DMS153 treated with DMSO at 0.1 percent for 48 hours (cell line): ENCODE measurements around the gene TACC2.

ENCODE experiments used
- DNase-seq: peaks from one replicate; lab custom pipeline; 2025; ENCODE audit not compliant: unreplicated experiment; lab: John Stamatoyannopoulos, UW

Gene TACC2

DNA sequence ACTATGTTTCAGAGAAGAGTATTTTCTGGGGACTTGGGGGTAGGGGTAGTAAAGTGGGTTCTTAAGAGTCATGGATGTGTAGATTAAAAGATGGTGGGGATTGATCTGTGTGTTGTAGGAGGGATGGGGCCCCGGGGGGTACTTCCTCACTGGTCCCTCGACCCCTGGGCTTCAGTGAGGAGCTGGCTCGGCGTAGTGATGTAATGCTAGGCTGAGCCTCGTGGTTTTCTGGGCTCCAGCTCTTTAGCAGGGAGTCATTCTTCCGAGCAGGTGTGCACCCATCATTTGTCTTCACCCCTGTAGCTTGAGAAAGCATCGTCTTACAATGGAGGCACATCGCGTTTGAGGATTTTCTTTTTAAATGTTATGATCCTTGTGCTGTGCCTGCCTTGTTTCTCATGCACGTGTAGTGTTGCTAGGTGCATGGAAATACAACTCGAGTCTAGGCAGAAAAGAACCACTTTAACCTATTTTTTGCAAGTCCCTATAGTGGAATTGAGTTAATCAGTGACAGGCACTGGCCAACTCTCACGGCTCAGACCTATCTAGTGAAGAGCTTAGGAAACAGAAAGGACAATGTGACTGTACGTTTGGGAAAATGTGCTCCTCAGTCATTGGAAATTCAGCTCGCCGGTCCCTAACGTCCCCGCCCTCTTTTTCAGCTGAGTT, 176.0 kb downstream of the TACC2 start:
- peak; percentile 25 for DNase-seq

DNA sequence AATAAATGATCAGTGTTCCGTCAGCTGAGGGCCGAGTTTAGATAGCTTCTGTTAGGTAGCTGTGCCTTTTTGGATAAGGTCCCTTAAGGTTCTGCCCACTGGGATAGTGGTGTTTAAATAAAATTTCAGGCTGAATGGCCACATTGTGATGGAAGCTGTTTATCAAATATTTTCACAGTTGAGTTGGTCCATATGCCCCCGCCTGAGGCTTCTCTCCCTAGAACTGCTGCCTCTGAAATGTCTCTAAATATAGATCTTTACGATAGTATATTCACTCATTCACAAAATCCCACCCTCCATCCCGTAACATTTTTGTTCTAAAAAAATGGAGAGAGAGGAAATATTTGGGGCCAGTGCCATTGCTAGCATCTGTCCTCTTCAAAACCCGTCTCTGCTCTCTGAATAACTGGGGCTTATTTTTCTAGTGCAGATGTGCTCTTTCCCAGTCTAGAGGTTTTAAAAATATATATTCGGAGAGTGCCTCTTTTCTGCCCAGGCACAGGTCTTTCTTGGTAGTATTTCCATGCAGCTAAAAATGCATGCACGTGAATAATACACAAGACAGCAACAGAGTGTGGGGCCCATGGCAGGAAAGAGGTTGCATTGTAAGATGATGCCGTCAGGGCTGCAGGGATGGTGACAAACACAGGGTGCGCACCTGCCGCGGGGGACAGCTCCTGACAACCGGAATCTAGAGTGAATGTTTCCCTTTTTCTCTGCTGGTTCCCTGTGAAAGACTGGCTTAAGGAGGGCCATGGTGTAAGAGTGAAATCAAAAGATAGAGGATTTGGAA, 176.7 kb downstream of the TACC2 start:
- DNase-seq: peak; percentile 22

- DNase-seq: no peak
Measured at GRCh38 chr10:122168101-122168500, 179.1 kb downstream of the TACC2 start.

GRCh38 chr10:122168598-122169394, 179.8 kb downstream of the TACC2 start:
- no peak for DNase-seq

DNA sequence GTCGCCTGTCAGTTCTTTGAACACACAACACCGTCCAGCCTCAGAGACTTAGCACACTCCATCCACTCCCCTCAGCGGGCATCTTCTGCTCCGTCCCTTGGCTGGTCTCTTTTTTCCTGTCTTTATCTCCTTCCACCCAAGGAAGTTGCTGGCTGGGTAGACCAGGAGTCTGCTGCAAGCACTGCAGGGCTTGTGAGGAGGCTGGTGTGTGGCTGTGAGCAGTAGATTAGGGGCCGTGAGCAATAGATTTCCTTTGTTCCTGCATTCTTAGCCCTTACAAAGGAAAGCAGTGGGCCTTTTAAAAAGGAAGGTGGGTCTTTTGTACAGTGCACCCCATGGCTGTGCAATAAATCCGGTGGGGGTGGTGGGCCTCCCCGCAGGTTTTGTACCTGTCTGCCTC, 181.8 kb downstream of the TACC2 start:
- no peak for DNase-seq

GRCh38 chr10:122171302-122172075, 182.5 kb downstream of the TACC2 start:
- no peak for DNase-seq

DNA sequence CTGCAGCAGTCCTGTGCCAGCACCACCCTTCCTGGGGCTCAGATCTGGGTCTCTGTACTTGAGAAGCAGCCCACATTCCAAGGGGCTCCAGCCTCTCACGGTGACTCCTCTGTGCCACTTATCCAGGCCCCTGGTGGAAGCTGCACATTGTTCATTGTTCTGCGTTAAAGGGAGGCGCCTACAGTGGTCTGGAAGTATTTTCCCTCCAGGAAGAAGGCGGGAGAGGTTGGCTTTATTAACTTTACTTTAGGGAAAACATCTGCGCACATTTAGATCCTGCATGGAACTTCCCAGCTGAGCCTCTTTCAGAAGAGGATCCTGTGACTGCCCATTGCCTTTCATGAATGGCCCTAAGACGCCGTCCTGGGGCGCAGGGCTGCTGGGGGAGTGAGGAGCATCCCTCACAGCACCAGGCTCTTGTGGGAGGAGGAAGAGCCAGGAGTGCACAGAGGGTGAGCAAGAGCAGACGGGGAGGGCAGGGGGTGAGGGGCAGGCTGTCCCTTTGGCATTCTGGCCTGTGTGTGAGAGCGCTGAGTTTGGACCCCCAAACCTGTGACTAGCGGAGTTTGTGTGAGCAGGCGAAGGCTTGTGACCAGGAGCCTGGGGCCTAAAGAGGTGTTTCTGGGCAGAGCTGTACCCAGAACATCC, 183.5 kb downstream of the TACC2 start:
- no peak for DNase-seq

- DNase-seq: no peak
Measured at GRCh38 chr10:122173337-122173736, 184.4 kb downstream of the TACC2 start.

GRCh38 chr10:122173766-122174435, 184.9 kb downstream of the TACC2 start:
- no peak for DNase-seq

DNA sequence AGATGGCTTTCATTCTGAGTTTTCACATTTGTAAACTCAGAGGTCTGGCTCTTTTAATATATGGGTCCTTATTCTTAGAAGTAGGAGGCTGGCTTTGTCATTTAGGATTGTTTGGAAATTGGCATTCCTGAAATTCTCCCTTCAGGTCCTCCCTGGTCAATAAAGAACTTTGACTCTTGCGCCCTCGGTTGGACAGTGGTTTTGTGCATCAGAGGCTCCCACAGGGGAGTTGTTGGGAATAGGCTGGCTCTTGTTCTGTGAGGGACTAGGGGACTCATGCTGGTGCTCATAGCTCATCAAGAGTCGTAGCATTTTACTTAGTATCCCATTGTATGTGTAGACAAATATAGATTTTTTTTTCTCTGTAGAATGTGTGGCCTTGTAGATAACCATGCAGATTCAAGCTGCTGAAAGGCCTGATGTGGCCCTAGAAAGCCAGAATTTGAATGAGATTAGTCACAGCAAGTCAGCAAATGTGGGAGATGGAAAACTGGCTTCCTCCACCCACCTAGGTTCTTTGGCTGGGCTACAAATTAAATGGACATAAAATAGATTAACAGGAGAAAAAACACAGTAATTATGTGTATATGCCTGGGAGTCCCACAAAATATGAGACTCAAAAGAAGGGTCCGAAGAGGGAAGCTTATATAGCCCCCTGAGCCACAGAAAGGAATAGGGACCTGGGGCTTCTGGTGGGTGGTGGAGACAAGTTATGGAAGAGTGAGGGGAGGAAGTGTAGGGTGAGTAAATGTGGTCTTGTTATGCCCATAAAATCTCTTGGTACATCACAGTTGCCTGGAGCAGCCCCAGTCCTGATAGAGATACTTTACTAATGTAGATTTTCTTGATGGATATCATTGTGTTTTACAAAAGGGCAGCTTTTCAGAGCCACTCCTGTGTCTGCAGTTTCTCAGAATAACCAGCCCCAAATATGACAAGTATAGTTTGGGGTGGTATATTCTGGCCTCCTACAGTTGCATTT, 187.6 kb downstream of the TACC2 start:
- DNase-seq: no peak

DNA sequence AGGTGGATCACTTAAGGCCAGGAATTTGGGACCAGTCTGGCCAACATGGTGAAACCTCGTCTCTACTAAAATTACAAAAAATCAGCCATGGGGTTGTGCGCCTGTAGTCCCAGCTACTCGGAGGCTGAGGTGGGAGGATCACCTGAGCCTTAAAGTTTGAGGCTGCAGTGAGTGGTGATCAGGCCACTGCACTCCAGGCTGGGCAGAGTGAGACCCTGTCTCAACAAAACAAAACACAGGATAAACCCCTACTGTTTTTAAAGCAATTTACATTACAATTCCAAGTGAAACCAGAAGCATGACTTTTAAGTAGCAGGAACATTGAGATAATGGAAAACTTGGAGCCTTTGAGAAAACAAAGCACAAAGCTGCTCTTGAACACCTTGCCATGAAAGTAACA, 189.7 kb downstream of the TACC2 start:
- DNase-seq: no peak

GRCh38 chr10:122181041-122181732, 192.2 kb downstream of the TACC2 start:
- DNase-seq: no peak

- no peak for DNase-seq
Measured at GRCh38 chr10:122181876-122182275, 192.9 kb downstream of the TACC2 start.

DNA sequence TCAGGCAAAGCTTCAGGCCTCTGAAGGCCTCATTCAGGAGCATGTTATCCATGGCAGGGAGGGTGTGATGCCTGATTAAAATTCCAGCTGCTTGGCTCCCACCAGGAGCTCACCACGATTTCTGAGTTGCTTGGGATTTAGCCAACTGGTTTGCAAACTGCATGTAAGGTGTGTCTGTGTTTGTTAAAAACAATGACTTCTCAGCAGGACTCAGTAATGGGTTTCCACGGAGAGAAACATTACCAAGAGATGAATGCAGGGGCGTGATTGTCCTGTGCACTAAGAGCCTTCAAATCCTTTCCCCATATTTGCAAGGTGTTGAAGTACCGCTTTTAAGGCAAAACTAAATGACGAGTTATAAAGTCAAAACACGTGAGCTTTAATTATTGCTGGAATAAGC, 193.3 kb downstream of the TACC2 start:
- no peak for DNase-seq

DNA sequence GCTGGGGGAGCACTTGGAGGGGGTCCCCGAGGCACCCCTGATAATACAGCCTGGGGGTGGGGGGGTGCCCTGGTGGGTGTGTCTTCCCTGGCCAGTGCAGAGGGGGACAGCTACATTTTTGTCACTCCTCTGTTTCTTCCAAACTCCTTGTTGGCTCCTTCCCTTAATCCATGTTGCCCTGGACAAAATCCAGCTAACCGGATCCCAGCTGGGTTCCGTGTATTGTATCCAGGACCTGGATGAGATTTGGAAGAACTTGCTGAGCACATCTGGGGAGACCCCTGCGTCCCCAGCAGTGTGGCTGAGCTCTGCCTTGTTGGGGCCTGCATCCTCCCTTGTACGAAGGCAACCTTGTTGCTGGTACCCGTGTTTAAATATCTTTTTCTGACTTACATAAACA, 195.3 kb downstream of the TACC2 start:
- no peak for DNase-seq

- no peak for DNase-seq
Measured at GRCh38 chr10:122185643-122186042, 196.7 kb downstream of the TACC2 start.

DNA sequence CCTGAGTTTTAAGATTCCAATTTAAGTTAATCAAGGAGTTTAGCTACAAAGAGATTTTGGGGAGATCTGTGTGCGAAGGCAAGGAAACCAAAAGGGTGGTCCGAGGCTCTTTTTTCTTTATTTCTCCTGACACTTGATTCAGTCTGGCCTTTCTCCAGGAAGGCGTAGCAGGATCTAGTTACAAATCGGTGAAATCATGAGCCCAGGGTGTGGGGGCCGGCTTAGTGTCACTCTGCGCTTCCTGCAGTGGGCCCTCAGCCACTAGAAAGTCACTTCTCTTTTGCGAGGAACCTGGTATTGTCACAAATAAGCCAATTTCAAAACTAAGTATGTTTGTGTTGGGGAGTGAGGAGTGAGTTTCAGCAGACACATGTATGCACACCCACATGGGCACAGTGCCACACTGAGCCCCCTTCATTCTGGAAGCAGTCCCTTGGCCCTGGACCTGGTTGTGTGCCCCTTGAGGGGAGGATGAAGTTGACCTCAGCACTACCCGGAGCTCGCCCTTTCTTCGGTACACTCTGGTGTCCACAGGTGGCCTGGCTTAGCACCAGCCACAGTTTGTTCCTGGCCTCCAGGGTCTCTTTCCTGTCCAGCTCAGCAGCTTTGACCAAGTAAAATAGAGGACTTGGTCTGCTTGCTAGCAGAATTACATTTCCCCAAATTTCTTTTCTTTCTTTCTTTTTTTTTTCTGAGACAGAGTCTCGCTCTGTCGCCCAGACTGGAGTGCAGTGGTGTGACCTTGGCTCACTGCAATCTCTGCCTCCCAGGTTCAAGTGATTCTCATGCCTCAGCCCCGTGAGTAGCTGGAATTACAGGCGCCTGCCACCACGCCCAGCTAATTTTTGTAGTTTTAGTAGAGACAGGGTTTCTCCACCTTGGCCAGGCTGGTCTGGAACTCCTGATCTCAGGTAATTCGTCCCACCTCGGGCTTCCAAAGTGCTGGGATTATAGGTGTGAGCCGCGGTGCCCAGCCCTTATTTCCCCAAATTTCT, 198.2 kb downstream of the TACC2 start:
- DNase-seq: no peak
